Mesenchymal stem cell (in vitro differentiated cells and primary cell): Measurements from ENCODE around the gene TRMT11.
A peak's percentile ranks its signal among the peaks of the same experiment; 100 is the strongest.

Experiments
- DNase-seq: peaks from one replicate; pipeline ENCODE4 v3.0.0-alpha.2; 2013
- H2AFZ ChIP-seq: one replicate; pipeline ENCODE4 v1.6.1; 2013; ENCODE audit warnings: low read depth, mild to moderate bottlenecking, control low read depth, inconsistent platforms, low read length, moderate library complexity
- H2AK5ac ChIP-seq: 2 replicates; pipeline ENCODE4 v1.6.1; 2013; ENCODE audit warnings: low read length, moderate library complexity, mild to moderate bottlenecking, inconsistent platforms; ENCODE audit not compliant: severe bottlenecking
- H2BK120ac ChIP-seq: one replicate; pipeline ENCODE4 v1.6.1; 2013; ENCODE audit warnings: low read depth, mild to moderate bottlenecking, inconsistent platforms, low read length, moderate library complexity
- H2BK12ac ChIP-seq, 2 experiments: one replicate each; pipeline ENCODE4 v1.6.1; 2013; ENCODE audit warnings: inconsistent platforms in 2 of 2, low read length in 2 of 2, mild to moderate bottlenecking in 2 of 2, moderate library complexity in 2 of 2, control low read depth in 1 of 2
- H2BK15ac ChIP-seq: one replicate; pipeline ENCODE4 v1.6.1; 2013; ENCODE audit warnings: mild to moderate bottlenecking, low read depth, inconsistent platforms; ENCODE audit not compliant: poor library complexity, severe bottlenecking
- H2BK5ac ChIP-seq: 2 replicates; pipeline ENCODE4 v1.6.1; 2013; ENCODE audit warnings: low read depth, mild to moderate bottlenecking, low read length, control low read depth, inconsistent platforms; ENCODE audit not compliant: poor library complexity, severe bottlenecking
- H3K14ac ChIP-seq, 2 experiments: one replicate each; pipeline ENCODE4 v1.6.1; 2013; ENCODE audit warnings: inconsistent platforms in 2 of 2, low read length in 2 of 2, control low read depth in 1 of 2, mild to moderate bottlenecking in 1 of 2, moderate library complexity in 1 of 2
- H3K18ac ChIP-seq, 2 experiments: one replicate each; pipeline ENCODE4 v1.6.1; 2013; ENCODE audit warnings: inconsistent platforms in 2 of 2, low read length in 2 of 2, control low read depth in 1 of 2, low read depth in 1 of 2, mild to moderate bottlenecking in 1 of 2
- H3K23ac ChIP-seq, 2 experiments: one replicate each; pipeline ENCODE4 v1.6.1; 2013; ENCODE audit warnings: inconsistent platforms in 2 of 2, low read length in 2 of 2, mild to moderate bottlenecking in 2 of 2, moderate library complexity in 2 of 2, control low read depth in 1 of 2
- H3K27ac ChIP-seq: 2 replicates; pipeline ENCODE4 v1.5.1; 2013; ENCODE audit warnings: mild to moderate bottlenecking, moderate library complexity, low read length, control low read depth, inconsistent platforms; ENCODE audit not compliant: poor library complexity, severe bottlenecking
- H3K27me3 ChIP-seq, 2 experiments: 2 replicates each; pipeline versions ENCODE4 v1.6.1 to v1.7.0; 2013; ENCODE audit warnings: low read length in 2 of 2, mild to moderate bottlenecking in 2 of 2, moderate library complexity in 2 of 2, control low read depth in 1 of 2, inconsistent platforms in 1 of 2; ENCODE audit not compliant: control insufficient read depth in 1 of 2, insufficient read depth in 1 of 2
- H3K36me3 ChIP-seq, 2 experiments: 2 replicates each; pipeline versions ENCODE4 v1.6.1 to v1.7.0; 2013; ENCODE audit warnings: low read length in 2 of 2, control low read depth in 1 of 2, inconsistent platforms in 1 of 2, low read depth in 1 of 2, mild to moderate bottlenecking in 1 of 2; ENCODE audit not compliant: insufficient read depth in 2 of 2, control insufficient read depth in 1 of 2
- H3K4ac ChIP-seq, 2 experiments: one replicate each; pipeline ENCODE4 v1.6.1; 2013; ENCODE audit warnings: inconsistent platforms in 2 of 2, low read length in 2 of 2, mild to moderate bottlenecking in 2 of 2, moderate library complexity in 2 of 2, control low read depth in 1 of 2, low read depth in 1 of 2
- H3K4me1 ChIP-seq: 2 replicates; pipeline ENCODE4 v1.6.1; 2013; ENCODE audit warnings: low read depth, low read length, control low read depth; ENCODE audit not compliant: control insufficient read depth, insufficient read depth
- H3K4me2 ChIP-seq: 2 replicates; pipeline ENCODE4 v1.6.1; 2013; ENCODE audit warnings: low read length, mild to moderate bottlenecking, inconsistent platforms; ENCODE audit not compliant: poor library complexity, severe bottlenecking
- H3K4me3 ChIP-seq, 2 experiments: 2 replicates each; pipeline versions ENCODE4 v1.5.1 to v1.7.0; 2013; ENCODE audit warnings: low read length in 2 of 2, mild to moderate bottlenecking in 2 of 2, control low read depth in 1 of 2, low read depth in 1 of 2; ENCODE audit not compliant: insufficient read depth in 1 of 2
- H3K79me1 ChIP-seq: replicated peaks from 2 replicates; pipeline ENCODE4 v1.6.1; 2013; ENCODE audit warnings: mild to moderate bottlenecking, control low read depth, low read length, inconsistent platforms; ENCODE audit not compliant: poor library complexity, severe bottlenecking
- H3K9ac ChIP-seq: 2 replicates; pipeline ENCODE4 v1.7.0; 2013; ENCODE audit warnings: mild to moderate bottlenecking, low read length, moderate library complexity
- H3K9me3 ChIP-seq: 2 replicates; pipeline ENCODE4 v1.7.0; 2013; ENCODE audit warnings: mild to moderate bottlenecking, low read length; ENCODE audit not compliant: control insufficient read depth
- H4K8ac ChIP-seq: one replicate; pipeline ENCODE4 v1.6.1; 2013; ENCODE audit warnings: inconsistent platforms, mild to moderate bottlenecking, low read length, moderate library complexity
- H4K91ac ChIP-seq: one replicate; pipeline ENCODE4 v1.6.1; 2013; ENCODE audit warnings: mild to moderate bottlenecking, low read length, inconsistent platforms
- WGBS: methylation state at CpG from one replicate; pipeline ENCODE4 v1.1.7; 2013; ENCODE audit warnings: mixed read lengths; 5-methylcytosine and 5-hydroxymethylcytosine counted together

The TRMT11 gene

GRCh38 chr6:125942672-125943527, 43.4 kb upstream of the TRMT11 start:
- H2BK12ac ChIP-seq = peak overlapping the region; percentile 76 to 90
- H3K27ac ChIP-seq = no peak overlapping the region
- H4K8ac ChIP-seq = peak overlapping the region; percentile 59
- H3K36me3 ChIP-seq = no peaks in the 10 kb centered on the region
- H2BK120ac ChIP-seq = peak overlapping the region; percentile 27
- H3K27me3 ChIP-seq = no peaks in the 10 kb centered on the region
- H3K23ac ChIP-seq = no peak overlapping the region
- no peaks in the 10 kb centered on the region for H3K9me3 ChIP-seq
- no peak overlapping the region for H3K14ac ChIP-seq
- no peak overlapping the region for H2AFZ ChIP-seq
- no peaks in the 10 kb centered on the region for H3K79me1 ChIP-seq
- no peak overlapping the region for H3K9ac ChIP-seq
- H2AK5ac ChIP-seq = no peak overlapping the region
- peak; percentile 45 for DNase-seq
- H4K91ac ChIP-seq = peak overlapping the region; percentile 64
- WGBS = 83% methylated on average over 10 of the region's 10 CpGs
- peaks cover 1% of the 10 kb centered on the region for H3K4me1 ChIP-seq
- H2BK15ac ChIP-seq = no peak overlapping the region
- H3K4me3 ChIP-seq = no peak overlapping the region
- no peak overlapping the region for H2BK5ac ChIP-seq
- H3K4ac ChIP-seq = peak overlapping the region in 1 of 2 experiments; percentile 54
- H3K4me2 ChIP-seq = no peak overlapping the region
- peak overlapping the region; percentile 6 to 62 for H3K18ac ChIP-seq

GRCh38 chr6:125943528-125944433, 42.6 kb upstream of the TRMT11 start:
- no peak overlapping the region for H2BK120ac ChIP-seq
- peaks cover 1% of the 10 kb centered on the region for H3K4me1 ChIP-seq
- H2BK12ac ChIP-seq = peak overlapping the region in 1 of 2 experiments; percentile 76
- no peaks in the 10 kb centered on the region for H3K9me3 ChIP-seq
- no peak overlapping the region for H2BK15ac ChIP-seq
- H4K8ac ChIP-seq = no peak overlapping the region
- H3K9ac ChIP-seq = peak overlapping the region; percentile 59
- DNase-seq = peak; percentile 42
- H2AFZ ChIP-seq = no peak overlapping the region
- no peak overlapping the region for H2AK5ac ChIP-seq
- no peak overlapping the region for H3K14ac ChIP-seq
- H3K4me3 ChIP-seq = no peak overlapping the region
- no peaks in the 10 kb centered on the region for H3K79me1 ChIP-seq
- H4K91ac ChIP-seq = no peak overlapping the region
- no peaks in the 10 kb centered on the region for H3K36me3 ChIP-seq
- H3K4ac ChIP-seq = no peak overlapping the region
- H3K18ac ChIP-seq = peak overlapping the region; percentile 6 to 9
- H2BK5ac ChIP-seq = no peak overlapping the region
- H3K23ac ChIP-seq = no peak overlapping the region
- H3K27me3 ChIP-seq = no peaks in the 10 kb centered on the region
- H3K4me2 ChIP-seq = no peak overlapping the region
- 92% methylated on average over 3 of the region's 4 CpGs for WGBS
- no peak overlapping the region for H3K27ac ChIP-seq

- Histone ChIP-seq H3K27ac (no peak overlapping the region), H3K4ac (no peak overlapping the region), H2AK5ac (no peak overlapping the region), H4K8ac (no peak overlapping the region), H3K79me1 (no peaks in the 10 kb centered on the region), H3K4me3 (no peak overlapping the region), H2BK120ac (no peak overlapping the region), H3K18ac (no peak overlapping the region), H2BK15ac (no peak overlapping the region), H4K91ac (no peak overlapping the region), H2BK5ac (no peak overlapping the region), H3K14ac (no peak overlapping the region), H3K9me3 (no peaks in the 10 kb centered on the region), H3K4me2 (no peak overlapping the region), H3K36me3 (no peaks in the 10 kb centered on the region), H3K9ac (peak overlapping the region; percentile 59), H3K4me1 (peaks cover 1% of the 10 kb centered on the region), H2AFZ (no peak overlapping the region), H3K27me3 (no peaks in the 10 kb centered on the region), H2BK12ac (no peak overlapping the region), H3K23ac (no peak overlapping the region)
- WGBS = 0% methylated on average over 2 of the region's 5 CpGs
- peak; percentile 92 for DNase-seq
These were observed 41.9 kb upstream of the TRMT11 start for GRCh38 chr6:125944434-125944816.

DNA sequence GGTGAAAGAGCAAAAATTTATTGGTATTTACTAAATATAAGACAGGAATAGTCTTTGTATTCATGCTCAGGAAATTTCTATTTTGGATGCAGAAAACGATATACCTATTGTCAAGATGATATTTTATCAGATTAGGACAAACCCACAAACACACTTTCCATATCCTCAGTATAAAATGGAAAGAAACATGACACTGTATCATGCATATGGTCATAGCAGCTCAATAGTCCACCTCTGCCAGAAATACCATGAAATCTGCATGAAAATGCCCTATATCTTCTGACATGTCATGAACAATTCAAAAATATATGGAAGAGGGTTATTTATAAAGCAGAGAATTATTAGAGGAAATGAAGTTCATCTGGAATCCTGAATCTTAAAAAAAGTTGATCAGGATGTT, 41.4 kb upstream of the TRMT11 start:
- peak; percentile 20 for DNase-seq
- H2BK12ac ChIP-seq = no peak overlapping the region
- no peak overlapping the region for H3K4me3 ChIP-seq
- H4K91ac ChIP-seq = no peak overlapping the region
- no peaks in the 10 kb centered on the region for H3K79me1 ChIP-seq
- no peak overlapping the region for H3K23ac ChIP-seq
- H2BK5ac ChIP-seq = no peak overlapping the region
- H3K4me1 ChIP-seq = peaks cover 1% of the 10 kb centered on the region
- no peak overlapping the region for H4K8ac ChIP-seq
- H3K9ac ChIP-seq = peak overlapping the region; percentile 59
- H3K36me3 ChIP-seq = no peaks in the 10 kb centered on the region
- no peak overlapping the region for H3K18ac ChIP-seq
- H2BK15ac ChIP-seq = no peak overlapping the region
- no peak overlapping the region for H2AFZ ChIP-seq
- H2BK120ac ChIP-seq = no peak overlapping the region
- no peak overlapping the region for H3K4ac ChIP-seq
- no peak overlapping the region for H2AK5ac ChIP-seq
- no peak overlapping the region for H3K27ac ChIP-seq
- WGBS = no CpG with 5 or more reads among the region's 1 CpG
- no peak overlapping the region for H3K14ac ChIP-seq
- no peak overlapping the region for H3K4me2 ChIP-seq
- no peaks in the 10 kb centered on the region for H3K9me3 ChIP-seq
- no peaks in the 10 kb centered on the region for H3K27me3 ChIP-seq
